Cardiac muscle cell (in vitro differentiated cells and primary cell): Measurements from ENCODE around the gene ALKAL2. TPM values are rescaled to one million over a fixed set of nuclear protein-coding genes. Genes with fewer than 3 reads are reported as not detected.

Experiments used
- DNase-seq, 2 donors: peaks; one replicate each; pipeline versions ENCODE4 v3.0.0 to v3.0.0-alpha.2; 2010 to 2017; ENCODE audit warnings: low read depth in 1 of 2, low spot score in 1 of 2
- H3K27ac ChIP-seq: fragments of 200-600 bp; sonication (generic); 2 replicates; pipeline ENCODE4 v1.5.1; 2016
- H3K27me3 ChIP-seq: fragments of 200-600 bp; sonication (generic); 2 replicates; pipeline ENCODE4 v1.6.0; 2016; ENCODE audit warnings: control low read depth
- H3K36me3 ChIP-seq: fragments of 200-600 bp; sonication (generic); 2 replicates; pipeline ENCODE4 v1.5.1; 2016; ENCODE audit warnings: control low read depth
- H3K4me1 ChIP-seq: fragments of 200-600 bp; sonication (generic); 2 replicates; pipeline ENCODE4 v1.8.1; 2017; ENCODE audit warnings: low read depth, mild to moderate bottlenecking, mixed run types
- H3K4me3 ChIP-seq: fragments of 200-600 bp; sonication (generic); 2 replicates; pipeline ENCODE4 v1.5.1; 2016; ENCODE audit warnings: mild to moderate bottlenecking
- H3K9me3 ChIP-seq: fragments of 200-600 bp; sonication (generic); 2 replicates; pipeline ENCODE4 v1.5.1; 2017; ENCODE audit warnings: low read depth, mild to moderate bottlenecking, control low read depth
- polyA plus RNA-seq: library from polyadenylated mRNA; unstranded; fragments of >200 nt; fragmentation: Nextera tagmentation; extraction: Ambion mirVana; gene quantifications from 2 replicates; pipeline ENCODE4 v1.2.1, GENCODE V29; 2016
- total RNA-seq: library from RNA; depleted of rRNA; stranded (reverse); fragments of >200 nt; gene quantifications from 2 replicates; pipeline ENCODE4 v1.2.3, GENCODE V29; 2016
- TF ChIP-seq, protein P1 (sequence below): IDR thresholded peaks from 2 replicates; pipeline ENCODE4 v1.5.1; 2012; ENCODE audit warnings: low read depth, mild to moderate bottlenecking, low read length

ALKAL2 gene
- total and polyA plus RNA-seq, 2 experiments from 2014 or later: 0.95 to 1.6 TPM

DNA sequence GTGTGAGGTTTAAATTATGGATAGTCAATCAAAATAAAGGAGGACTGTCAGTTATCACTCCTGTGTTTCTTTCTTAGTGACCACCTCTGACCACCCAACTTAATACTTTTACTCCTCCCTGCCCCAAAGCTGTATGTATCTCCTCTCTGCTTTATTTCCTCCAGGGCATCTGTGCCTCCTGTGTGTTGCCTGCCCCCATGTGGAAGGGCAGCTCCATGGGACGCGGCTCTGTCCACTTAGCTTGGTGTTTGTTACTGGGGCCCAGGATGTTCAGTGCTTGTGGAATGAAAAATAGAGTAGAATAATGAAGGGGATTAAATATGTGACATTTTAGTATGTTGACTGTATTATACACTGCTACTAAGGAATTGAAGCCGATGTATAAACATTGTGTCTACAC, 13.4 kb downstream of the ALKAL2 start:
- Histone ChIP-seq H3K27ac (no peak overlapping the region), H3K4me1 (no peaks in the 10 kb centered on the region), H3K27me3 (no peaks in the 10 kb centered on the region), H3K36me3 (peaks cover 36% of the 10 kb centered on the region), H3K9me3 (no peaks in the 10 kb centered on the region), H3K4me3 (no peak overlapping the region)
- no peak for DNase-seq
- TF ChIP-seq, protein P1, sequence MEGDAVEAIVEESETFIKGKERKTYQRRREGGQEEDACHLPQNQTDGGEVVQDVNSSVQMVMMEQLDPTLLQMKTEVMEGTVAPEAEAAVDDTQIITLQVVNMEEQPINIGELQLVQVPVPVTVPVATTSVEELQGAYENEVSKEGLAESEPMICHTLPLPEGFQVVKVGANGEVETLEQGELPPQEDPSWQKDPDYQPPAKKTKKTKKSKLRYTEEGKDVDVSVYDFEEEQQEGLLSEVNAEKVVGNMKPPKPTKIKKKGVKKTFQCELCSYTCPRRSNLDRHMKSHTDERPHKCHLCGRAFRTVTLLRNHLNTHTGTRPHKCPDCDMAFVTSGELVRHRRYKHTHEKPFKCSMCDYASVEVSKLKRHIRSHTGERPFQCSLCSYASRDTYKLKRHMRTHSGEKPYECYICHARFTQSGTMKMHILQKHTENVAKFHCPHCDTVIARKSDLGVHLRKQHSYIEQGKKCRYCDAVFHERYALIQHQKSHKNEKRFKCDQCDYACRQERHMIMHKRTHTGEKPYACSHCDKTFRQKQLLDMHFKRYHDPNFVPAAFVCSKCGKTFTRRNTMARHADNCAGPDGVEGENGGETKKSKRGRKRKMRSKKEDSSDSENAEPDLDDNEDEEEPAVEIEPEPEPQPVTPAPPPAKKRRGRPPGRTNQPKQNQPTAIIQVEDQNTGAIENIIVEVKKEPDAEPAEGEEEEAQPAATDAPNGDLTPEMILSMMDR: no peak

DNA sequence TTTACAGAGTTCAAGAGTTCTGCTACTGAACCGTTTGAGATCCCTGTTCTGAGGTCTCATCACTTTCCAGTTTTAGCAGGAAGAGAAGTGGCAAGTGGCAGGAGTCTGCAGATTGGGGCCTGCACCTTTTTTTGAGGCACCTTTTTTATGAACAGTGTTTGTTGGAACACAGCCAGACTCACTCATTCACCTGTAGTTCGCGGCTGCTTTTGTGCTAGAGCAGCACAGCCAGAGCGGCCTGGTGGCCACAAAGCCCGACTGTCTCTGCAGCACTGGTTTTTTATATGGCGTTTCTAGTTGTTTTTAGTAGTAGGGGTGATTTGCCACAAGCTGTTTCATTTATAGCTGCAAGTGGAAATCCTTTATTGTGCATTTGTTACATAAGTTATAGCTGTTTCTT, 14.6 kb downstream of the ALKAL2 start:
- TF ChIP-seq, protein P1: no peak
- no peak for DNase-seq
- H3K27me3 ChIP-seq: no peaks in the 10 kb centered on the region
- peaks cover 29% of the 10 kb centered on the region for H3K36me3 ChIP-seq
- H3K9me3 ChIP-seq: no peaks in the 10 kb centered on the region
- H3K4me1 ChIP-seq: no peaks in the 10 kb centered on the region
- no peak overlapping the region for H3K4me3 ChIP-seq
- H3K27ac ChIP-seq: no peak overlapping the region

DNA sequence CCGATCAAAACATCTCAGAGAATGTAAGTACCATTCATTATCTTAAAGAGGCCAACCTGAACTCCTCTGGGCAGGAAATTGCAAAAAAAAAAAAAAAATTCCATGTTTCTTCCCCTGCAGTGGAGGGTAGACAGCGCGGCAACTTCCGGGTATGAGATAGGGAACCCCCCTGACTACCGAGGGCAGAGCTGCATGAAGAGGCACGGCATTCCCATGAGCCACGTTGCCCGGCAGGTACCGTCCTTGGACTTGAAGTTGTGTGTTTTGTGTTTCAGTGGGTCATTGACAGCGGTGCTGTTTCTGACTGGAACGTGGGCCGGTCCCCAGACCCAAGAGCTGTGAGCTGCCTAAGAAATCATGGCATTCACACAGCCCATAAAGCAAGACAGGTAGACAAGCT, 16.0 kb downstream of the ALKAL2 start:
- H3K36me3 ChIP-seq: peaks cover 16% of the 10 kb centered on the region
- H3K27me3 ChIP-seq: no peaks in the 10 kb centered on the region
- H3K4me1 ChIP-seq: no peaks in the 10 kb centered on the region
- no peaks in the 10 kb centered on the region for H3K9me3 ChIP-seq
- TF ChIP-seq, protein P1: no peak
- H3K27ac ChIP-seq: no peak overlapping the region
- no peak for DNase-seq
- no peak overlapping the region for H3K4me3 ChIP-seq

DNA sequence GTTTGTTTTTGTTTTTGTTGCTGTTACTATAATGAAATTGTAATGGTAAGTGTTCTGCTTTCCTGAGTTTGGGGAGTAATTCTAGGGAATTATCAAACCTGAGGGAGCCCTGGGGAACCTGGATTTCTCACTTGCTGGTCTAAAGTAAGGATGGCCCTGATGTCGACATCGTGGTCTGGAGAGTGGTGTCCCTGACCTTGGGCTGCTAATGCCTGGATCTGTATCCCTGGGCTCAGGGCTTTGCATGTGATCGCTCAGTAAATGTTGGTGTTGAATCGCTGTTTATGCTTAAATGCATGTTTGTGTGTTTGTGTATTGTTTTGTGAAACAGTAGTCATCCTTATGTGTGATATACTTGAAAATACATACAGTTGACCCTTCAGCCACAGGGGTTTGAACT, 17.0 kb downstream of the ALKAL2 start:
- Histone ChIP-seq H3K4me1 (peaks cover under 1% of the 10 kb centered on the region), H3K36me3 (peaks cover 12% of the 10 kb centered on the region), H3K27me3 (no peaks in the 10 kb centered on the region), H3K27ac (no peak overlapping the region), H3K4me3 (no peak overlapping the region), H3K9me3 (no peaks in the 10 kb centered on the region)
- DNase-seq: no peak
- TF ChIP-seq, protein P1: no peak

DNA sequence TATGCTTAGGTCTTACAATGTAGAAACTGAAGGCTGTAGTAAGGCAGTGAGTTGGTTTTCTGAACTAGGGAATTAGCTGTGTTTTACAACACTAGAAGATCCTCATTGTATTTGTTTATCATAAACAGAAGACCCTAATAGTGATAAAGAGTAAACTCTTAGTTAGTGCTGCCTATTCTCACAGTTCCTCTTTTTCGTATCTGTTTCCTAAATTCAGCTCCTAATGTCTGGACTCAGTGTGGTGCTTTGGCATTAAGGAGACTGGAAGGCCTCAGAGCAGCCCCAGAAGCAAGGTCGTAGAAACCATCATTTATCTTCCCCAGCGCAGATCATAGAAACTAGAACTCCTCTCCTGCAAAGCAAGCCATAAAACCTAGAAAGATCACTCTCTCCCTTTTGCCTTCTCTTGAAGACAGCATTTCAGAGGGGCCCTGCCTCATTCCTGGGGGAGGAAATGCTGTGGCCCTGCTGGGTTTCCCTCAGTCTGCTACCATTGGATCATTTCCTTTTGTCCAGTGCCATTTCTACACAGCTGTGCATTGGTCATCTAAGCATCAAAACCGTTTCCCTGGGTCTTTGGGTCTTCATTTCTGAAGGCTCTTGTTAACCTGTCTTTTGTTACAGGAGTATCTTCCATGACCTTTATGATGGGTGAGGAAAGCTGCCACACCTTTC, 18.4 kb downstream of the ALKAL2 start:
- no peak overlapping the region for H3K4me3 ChIP-seq

More for the DNA sequence above, 18.4 kb downstream of the ALKAL2 start:
- Histone ChIP-seq H3K9me3 (no peaks in the 10 kb centered on the region), H3K4me1 (peaks cover 6% of the 10 kb centered on the region), H3K27ac (no peak overlapping the region), H3K27me3 (no peaks in the 10 kb centered on the region), H3K36me3 (peaks cover 8% of the 10 kb centered on the region)
- TF ChIP-seq, protein P1: no peak
- no peak for DNase-seq
